HepG2 (cell line): ENCODE results near the gene POGLUT3. TPM values are rescaled to one million over a fixed set of nuclear protein-coding genes. Genes with fewer than 3 reads are reported as not detected.

Experiments used
- FUBP1 ChIP-seq: sonication (generic); formaldehyde crosslinking; IDR thresholded peaks from 2 replicates; pipeline ENCODE4 v1.5.1; 2020; ENCODE audit warnings: missing genetic modification reagents, mild to moderate bottlenecking, borderline replicate concordance
- GZF1 ChIP-seq: sonication (generic); formaldehyde crosslinking; IDR thresholded peaks from 2 replicates; pipeline ENCODE4 v1.5.1; 2020; ENCODE audit warnings: mild to moderate bottlenecking, missing genetic modification reagents
- HHEX ChIP-seq: IDR thresholded peaks from 2 replicates; pipeline ENCODE4 v1.6.1; 2016; ENCODE audit warnings: control low read depth
- JARID2 ChIP-seq: sonication (generic); formaldehyde crosslinking; IDR thresholded peaks from 2 replicates; pipeline ENCODE4 v1.8.1; 2023; ENCODE audit warnings: missing genetic modification reagents, inconsistent platforms; ENCODE audit not compliant: insufficient replicate concordance
- NR2F2 ChIP-seq: IDR thresholded peaks from 2 replicates; pipeline ENCODE4 v1.6.1; 2012; ENCODE audit warnings: low read depth, inconsistent platforms, borderline replicate concordance
- USF2 ChIP-seq, 2 experiments: sonication (generic) in 1 of 2; formaldehyde crosslinking in 1 of 2; IDR thresholded peaks; 2 replicates each; pipeline versions ENCODE4 v1.5.1 to v1.6.1; 2011 to 2020; ENCODE audit warnings: borderline replicate concordance in 1 of 2, low read depth in 1 of 2, low read length in 1 of 2, mild to moderate bottlenecking in 1 of 2, missing genetic modification reagents in 1 of 2, moderate library complexity in 1 of 2
- ZFP82 ChIP-seq: sonication (generic); formaldehyde crosslinking; IDR thresholded peaks from 2 replicates; pipeline ENCODE4 v1.5.1; 2020; ENCODE audit warnings: mild to moderate bottlenecking, missing genetic modification reagents, borderline replicate concordance
- ZNF33B ChIP-seq: sonication (generic); formaldehyde crosslinking; IDR thresholded peaks from 2 replicates; pipeline ENCODE4 v1.5.1; 2020; ENCODE audit warnings: mild to moderate bottlenecking, missing genetic modification reagents
- ZNF430 ChIP-seq: sonication (generic); formaldehyde crosslinking; IDR thresholded peaks from 2 replicates; pipeline ENCODE4 v1.9.0; 2021; ENCODE audit warnings: mild to moderate bottlenecking, missing genetic modification reagents
- ZNF746 ChIP-seq: sonication (generic); formaldehyde crosslinking; IDR thresholded peaks from 2 replicates; pipeline ENCODE4 v1.8.0; 2022; ENCODE audit warnings: mild to moderate bottlenecking, missing genetic modification reagents
- polyA plus RNA-seq, 8 experiments: library from polyadenylated mRNA; depleted of rRNA in 3 of 8; stranded (reverse) in 7 of 8; unstranded in 1 of 8; fragments of >200 nt; fragmentation: Illumina TruSeq in 4 of 8; extraction: Trizol in 4 of 8; gene quantifications; 2 replicates each; pipeline versions ENCODE4 v1.2.1 to v1.2.3, GENCODE V29; 2011 to 2016; ENCODE audit warnings: low read depth in 4 of 8, missing spikeins in 1 of 8, mixed read lengths in 1 of 8; ENCODE audit not compliant: insufficient read depth in 1 of 8
- total RNA-seq, 5 experiments: library from RNA; depleted of rRNA; stranded (reverse); fragments of >200 nt; fragmentation: Illumina TruSeq; extraction: Trizol; gene quantifications; 2 replicates each; pipeline ENCODE4 v1.2.3, GENCODE V29; 2016; ENCODE audit warnings: low read depth in 1 of 5
- TF ChIP-seq, protein P1 (sequence below): sonication (generic); formaldehyde crosslinking; conservative IDR thresholded peaks from 2 replicates; pipeline ENCODE4 v1.4.0; 2020; ENCODE audit warnings: mild to moderate bottlenecking, missing genetic modification reagents, moderate library complexity
- TF ChIP-seq, protein P2 (sequence below): IDR thresholded peaks from 2 replicates; pipeline ENCODE4 v1.6.1; 2016; ENCODE audit warnings: mild to moderate bottlenecking
- TF ChIP-seq, protein P3 (sequence below): sonication (generic); formaldehyde crosslinking; IDR thresholded peaks from 2 replicates; pipeline ENCODE4 v1.4.0; 2020; ENCODE audit warnings: mild to moderate bottlenecking, missing genetic modification reagents
- TF ChIP-seq, protein P4 (sequence below): sonication (generic); formaldehyde crosslinking; IDR thresholded peaks from 2 replicates; pipeline ENCODE4 v1.4.0; 2020; ENCODE audit warnings: missing genetic modification reagents, mild to moderate bottlenecking, borderline replicate concordance

Gene POGLUT3
- total and polyA plus RNA-seq, 2 of the 13 experiments (the other 11 are each of a cell fraction or from before 2014, with no cell fraction given), result 14.3 to 22.0 TPM

- TF ChIP-seq USF2 (IDR thresholded peaks at IDR 0.05; ENCODE audit: low read depth, low read length) (no peak), USF2 (CRISPR knock-in tag; IDR thresholded peaks at IDR 0.05; ENCODE audit: borderline replicate concordance) (no peak), NR2F2 (no peak), HHEX (CRISPR knock-in tag) (no peak), JARID2 (CRISPR knock-in tag) (no peak), ZFP82 (peak; percentile 25; the same call in 1 of the 2 replicates), FUBP1 (CRISPR knock-in tag) (no peak), ZNF746 (CRISPR knock-in tag) (no peak; the same call in 1 of the 2 replicates), ZNF430 (no peak; the same call in none of the 2 replicates), GZF1 (CRISPR knock-in tag) (no peak), ZNF33B (CRISPR knock-in tag) (no peak)
- TF ChIP-seq, protein P1, sequence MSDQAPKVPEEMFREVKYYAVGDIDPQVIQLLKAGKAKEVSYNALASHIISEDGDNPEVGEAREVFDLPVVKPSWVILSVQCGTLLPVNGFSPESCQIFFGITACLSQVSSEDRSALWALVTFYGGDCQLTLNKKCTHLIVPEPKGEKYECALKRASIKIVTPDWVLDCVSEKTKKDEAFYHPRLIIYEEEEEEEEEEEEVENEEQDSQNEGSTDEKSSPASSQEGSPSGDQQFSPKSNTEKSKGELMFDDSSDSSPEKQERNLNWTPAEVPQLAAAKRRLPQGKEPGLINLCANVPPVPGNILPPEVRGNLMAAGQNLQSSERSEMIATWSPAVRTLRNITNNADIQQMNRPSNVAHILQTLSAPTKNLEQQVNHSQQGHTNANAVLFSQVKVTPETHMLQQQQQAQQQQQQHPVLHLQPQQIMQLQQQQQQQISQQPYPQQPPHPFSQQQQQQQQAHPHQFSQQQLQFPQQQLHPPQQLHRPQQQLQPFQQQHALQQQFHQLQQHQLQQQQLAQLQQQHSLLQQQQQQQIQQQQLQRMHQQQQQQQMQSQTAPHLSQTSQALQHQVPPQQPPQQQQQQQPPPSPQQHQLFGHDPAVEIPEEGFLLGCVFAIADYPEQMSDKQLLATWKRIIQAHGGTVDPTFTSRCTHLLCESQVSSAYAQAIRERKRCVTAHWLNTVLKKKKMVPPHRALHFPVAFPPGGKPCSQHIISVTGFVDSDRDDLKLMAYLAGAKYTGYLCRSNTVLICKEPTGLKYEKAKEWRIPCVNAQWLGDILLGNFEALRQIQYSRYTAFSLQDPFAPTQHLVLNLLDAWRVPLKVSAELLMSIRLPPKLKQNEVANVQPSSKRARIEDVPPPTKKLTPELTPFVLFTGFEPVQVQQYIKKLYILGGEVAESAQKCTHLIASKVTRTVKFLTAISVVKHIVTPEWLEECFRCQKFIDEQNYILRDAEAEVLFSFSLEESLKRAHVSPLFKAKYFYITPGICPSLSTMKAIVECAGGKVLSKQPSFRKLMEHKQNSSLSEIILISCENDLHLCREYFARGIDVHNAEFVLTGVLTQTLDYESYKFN, result no peak
- TF ChIP-seq, protein P2, sequence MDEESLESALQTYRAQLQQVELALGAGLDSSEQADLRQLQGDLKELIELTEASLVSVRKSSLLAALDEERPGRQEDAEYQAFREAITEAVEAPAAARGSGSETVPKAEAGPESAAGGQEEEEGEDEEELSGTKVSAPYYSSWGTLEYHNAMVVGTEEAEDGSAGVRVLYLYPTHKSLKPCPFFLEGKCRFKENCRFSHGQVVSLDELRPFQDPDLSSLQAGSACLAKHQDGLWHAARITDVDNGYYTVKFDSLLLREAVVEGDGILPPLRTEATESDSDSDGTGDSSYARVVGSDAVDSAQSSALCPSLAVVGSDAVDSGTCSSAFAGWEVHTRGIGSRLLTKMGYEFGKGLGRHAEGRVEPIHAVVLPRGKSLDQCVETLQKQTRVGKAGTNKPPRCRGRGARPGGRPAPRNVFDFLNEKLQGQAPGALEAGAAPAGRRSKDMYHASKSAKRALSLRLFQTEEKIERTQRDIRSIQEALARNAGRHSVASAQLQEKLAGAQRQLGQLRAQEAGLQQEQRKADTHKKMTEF (CRISPR knock-in tag), result no peak
- TF ChIP-seq, protein P3, sequence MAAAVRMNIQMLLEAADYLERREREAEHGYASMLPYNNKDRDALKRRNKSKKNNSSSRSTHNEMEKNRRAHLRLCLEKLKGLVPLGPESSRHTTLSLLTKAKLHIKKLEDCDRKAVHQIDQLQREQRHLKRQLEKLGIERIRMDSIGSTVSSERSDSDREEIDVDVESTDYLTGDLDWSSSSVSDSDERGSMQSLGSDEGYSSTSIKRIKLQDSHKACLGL (CRISPR knock-in tag), result peak; percentile 86; the same call in 1 of the 2 replicates
- TF ChIP-seq, protein P4, sequence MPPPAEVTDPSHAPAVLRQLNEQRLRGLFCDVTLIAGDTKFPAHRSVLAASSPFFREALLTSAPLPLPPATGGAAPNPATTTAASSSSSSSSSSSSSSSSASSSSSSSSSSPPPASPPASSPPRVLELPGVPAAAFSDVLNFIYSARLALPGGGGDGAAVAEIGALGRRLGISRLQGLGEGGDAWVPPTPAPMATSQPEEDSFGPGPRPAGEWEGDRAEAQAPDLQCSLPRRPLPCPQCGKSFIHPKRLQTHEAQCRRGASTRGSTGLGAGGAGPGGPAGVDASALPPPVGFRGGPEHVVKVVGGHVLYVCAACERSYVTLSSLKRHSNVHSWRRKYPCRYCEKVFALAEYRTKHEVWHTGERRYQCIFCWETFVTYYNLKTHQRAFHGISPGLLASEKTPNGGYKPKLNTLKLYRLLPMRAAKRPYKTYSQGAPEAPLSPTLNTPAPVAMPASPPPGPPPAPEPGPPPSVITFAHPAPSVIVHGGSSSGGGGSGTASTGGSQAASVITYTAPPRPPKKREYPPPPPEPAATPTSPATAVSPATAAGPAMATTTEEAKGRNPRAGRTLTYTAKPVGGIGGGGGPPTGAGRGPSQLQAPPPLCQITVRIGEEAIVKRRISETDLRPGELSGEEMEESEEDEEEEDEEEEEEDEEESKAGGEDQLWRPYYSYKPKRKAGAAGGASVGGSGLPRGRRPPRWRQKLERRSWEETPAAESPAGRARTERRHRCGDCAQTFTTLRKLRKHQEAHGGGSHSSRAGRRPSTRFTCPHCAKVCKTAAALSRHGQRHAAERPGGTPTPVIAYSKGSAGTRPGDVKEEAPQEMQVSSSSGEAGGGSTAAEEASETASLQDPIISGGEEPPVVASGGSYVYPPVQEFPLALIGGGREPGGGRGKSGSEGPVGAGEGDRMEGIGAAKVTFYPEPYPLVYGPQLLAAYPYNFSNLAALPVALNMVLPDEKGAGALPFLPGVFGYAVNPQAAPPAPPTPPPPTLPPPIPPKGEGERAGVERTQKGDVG (CRISPR knock-in tag), result no peak
Measured at GRCh38 chr11:108498046-108498815, at the start of gene POGLUT3 (continued).
